LoVo (cell line): Measurements from ENCODE around the gene CDK15.

Experiments used
- DNase-seq: peaks from one replicate; pipeline ENCODE4 v3.0.0-alpha.2; 2016; ENCODE audit warnings: low spot score

Gene CDK15

DNA sequence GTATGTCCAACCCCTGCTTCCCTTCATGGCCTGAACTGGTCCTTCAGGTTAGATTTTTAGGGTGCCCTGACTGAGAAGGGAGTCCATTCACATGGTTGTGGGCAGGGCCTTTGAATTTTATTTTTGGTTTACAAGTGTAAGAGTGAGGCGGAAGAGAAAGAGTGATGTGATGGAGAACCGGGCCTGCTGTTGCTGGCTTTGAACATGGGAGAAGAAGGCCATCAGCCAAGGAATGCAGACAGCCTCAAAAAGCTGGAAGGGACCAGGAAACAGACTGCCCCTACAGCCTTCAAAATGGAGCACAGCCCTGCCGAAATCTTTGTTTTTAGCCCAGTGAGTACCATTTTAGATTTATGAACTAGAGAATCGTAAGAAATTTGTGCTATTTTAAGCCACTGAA, 105.0 kb downstream of the CDK15 start:
- no peak for DNase-seq

DNA sequence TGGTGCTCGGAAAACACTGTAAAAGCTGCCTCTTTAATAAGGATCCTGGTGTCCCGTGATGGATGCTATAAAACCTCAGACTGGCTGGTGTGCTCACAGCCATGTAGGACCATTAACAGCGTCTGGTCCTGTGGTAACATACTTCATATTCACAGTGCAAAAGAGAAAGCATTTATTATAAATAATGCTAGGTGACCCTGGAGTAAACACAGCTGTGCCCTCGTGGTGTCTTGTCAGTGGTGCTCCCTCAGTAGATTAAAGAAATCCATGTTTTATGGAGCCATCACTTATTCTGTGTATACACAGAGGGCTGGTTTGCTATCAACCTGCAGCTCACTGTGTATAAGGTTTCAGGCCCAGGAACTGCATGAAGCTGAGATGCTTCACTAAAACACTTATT, 106.9 kb downstream of the CDK15 start:
- no peak for DNase-seq

DNA sequence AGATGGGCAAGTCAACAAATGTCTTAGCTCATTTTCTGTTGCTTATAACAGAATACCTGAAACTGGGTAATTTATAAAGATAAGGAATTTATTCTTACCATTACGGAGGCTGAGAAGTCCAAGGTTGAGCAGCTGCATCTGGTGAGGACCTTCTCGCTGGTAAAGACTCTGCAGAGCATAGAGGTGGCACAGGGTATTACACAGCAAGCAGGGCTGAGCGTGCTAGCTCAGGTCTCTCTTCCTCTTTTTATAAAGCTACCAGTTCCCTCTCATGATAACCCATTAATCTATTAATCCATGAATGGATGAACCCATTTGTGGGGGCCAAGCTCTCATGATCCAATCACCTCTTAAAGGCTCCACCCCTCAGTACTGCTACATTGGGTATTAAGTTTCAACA, 109.1 kb downstream of the CDK15 start:
- DNase-seq = no peak

DNA sequence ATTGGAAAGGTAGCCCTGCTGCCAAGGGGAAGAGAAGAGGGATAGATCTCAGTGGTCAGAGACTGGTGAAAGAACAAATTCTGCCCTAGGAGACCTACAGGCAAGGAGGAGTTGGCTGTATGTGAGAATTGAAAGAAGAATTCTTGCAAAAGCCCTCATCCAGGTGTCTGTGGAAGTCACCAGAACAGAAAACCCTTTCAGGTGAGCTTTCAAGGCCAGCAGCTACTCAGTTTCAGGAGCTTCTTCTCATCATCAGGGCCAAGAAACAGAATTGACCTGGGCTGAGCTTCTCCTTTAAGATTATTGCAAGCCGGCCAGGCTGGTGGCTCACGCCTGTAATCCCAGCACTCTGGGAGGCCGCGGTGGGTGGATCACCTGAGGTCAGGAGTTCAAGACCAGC, 110.2 kb downstream of the CDK15 start:
- no peak for DNase-seq

DNA sequence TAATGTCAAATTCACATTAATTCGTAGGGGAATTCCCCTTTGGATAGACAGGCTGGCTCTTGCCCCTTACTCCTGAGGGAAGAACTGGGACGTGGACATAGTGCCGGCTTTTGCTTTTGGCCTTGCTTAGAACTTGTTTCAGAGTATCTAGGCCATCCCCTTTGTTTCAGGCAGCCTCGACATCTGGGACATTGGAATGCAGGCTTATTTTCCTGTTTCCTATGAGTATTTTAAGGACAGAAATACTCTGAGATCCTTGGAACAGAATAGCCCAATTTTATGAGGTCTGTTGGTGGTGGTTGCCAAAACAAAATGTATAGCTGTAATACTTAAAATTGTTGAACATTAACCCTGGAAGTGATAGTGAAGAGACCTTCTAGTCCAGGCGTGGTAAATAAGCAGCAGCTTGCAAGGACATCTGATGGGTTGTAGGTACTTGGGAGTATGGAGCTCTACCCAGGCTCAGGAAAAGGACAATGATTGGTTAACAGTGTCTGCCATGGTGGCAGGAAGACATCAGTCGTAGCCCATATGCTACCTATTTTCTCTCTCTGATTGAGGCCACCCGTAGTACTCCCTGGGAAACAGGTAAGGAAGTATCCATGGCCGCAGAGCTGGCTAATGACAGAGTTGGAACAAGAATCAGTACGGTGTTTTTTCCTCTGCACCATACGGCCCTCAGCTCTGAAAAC, 112.4 kb downstream of the CDK15 start:
- no peak for DNase-seq

DNA sequence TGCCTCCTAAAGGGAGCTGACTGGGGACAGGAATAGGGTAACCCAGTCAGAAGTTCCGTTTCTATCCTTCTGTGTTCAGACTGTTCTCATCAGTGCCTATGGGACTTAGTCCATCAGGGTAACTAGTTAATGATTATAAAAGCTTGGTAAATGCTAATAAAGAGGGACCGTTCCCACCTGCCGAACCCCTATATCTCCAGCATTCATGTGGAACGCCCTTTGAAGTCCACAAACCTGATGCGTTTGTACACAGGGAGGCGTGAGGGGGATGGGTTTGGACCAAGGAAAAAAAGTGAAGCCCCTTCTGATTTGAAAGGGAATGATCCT, 112.9 kb downstream of the CDK15 start:
- DNase-seq = no peak

DNA sequence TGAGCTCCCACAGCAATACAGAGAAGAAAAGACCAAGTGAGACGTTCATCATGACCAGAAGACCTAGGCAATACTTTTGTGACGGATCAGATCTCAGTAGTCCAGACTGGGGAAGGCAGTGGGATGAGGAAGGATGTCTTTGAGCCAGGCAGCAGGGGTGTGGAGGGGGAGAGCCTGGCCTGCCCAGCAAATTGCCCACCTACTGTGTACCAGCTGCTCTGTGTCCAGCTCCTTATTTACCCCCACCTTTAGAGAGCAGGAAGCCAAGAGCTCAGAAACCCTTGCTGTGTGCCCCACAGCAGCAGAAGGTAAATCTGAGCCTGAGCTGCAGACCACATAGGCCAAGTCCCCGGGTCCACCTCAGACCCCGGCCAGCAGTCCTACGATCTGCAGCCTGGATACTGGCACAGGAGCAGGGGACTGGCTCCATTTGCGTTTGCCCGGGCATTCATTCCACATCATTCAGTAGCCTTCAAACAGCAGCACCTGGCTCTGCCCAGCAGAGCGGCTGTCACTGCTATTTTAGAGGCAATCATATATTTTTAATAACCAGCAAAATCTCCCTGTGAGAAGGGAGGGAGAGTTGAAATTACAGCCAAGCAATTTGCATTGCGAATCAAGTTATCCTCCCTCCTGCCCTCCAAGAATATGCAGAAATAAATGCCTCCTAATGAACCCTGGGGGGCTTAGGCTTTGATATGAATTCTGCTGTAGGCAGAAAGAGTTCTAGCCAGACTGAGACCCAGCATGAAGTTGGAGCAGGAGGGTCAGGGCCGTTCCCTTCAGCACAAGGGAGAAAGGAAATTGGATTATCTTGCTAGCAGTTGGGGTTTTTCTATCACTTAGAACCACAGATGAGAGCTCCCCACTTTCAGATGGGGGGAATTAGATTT, 117.3 kb downstream of the CDK15 start:
- DNase-seq = no peak

DNA sequence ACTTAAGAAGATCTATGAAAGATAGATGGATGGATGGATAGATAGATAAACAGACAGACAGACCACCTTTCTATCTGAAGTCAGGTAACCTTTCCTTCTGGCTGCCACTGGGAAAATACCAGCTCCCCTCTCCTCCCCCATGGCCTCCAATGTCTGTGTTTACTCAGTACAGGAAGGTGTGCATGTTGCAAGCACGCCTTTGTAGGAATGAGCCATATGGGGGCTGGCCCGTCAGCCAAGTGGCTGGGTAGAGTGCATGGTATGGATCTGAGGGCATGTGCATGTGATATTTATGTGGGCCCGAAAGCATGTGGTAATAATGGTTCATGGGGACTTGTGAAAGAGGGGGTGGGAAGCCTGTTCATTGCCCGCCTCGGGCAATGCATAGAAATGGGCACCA, 118.1 kb downstream of the CDK15 start:
- DNase-seq = no peak

DNA sequence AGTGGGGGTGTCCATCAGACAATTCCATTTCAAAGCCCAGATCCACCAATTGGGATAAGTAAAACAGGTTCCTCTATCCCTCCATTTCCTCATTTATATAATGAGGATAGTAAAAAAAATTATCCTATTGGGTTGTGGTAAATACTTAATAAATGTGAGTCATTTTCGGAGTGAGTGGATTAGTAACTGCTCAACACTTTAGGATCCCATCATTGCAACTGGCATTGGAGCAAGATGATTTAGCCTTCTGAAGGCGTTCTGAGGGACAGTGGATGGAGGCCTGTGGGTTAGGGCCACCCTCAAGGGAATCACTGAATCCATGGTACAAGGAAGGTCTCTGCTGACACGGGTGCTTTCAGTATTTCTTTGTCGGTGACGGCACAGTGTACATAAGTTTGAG, 118.7 kb downstream of the CDK15 start:
- DNase-seq = no peak

DNA sequence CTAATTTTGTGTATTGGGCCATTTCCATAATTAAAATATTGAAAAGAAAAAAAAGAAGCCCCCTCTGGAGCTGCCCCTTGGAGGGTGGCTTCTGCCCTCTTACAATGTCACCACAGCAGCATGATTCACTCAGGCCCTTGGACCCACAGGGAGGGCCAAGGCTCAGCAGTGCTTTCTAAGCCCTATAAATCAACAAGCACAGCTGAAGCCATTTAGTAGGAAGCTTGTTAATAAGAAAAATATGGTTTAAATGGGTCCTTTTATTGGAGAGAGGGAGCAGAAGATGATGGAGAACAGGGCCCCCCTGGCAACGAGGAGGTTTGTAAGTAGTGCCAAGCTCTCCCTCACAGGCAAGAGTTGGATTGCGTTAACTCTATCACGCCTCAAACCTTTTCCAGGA, 119.7 kb downstream of the CDK15 start:
- DNase-seq = no peak

DNA sequence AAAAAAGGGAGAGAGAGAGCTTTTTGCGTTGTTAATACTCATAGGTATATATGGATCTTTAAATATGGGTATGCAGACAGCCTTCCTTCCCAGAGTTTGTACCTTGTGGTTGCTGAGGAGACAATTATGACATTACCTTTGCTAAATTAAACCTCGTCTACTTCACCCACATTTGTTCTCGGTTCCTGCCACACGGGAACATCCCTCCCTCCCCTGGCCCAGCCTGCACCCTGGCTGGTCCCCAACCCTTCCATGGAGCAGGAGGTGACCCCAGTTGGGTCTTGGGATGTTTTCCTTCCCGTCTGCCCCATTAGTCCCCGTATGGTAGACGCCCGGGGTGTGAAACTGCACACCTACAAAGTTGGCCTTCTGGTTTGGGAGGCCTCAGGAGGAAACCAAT, 122.0 kb downstream of the CDK15 start:
- DNase-seq = no peak

DNA sequence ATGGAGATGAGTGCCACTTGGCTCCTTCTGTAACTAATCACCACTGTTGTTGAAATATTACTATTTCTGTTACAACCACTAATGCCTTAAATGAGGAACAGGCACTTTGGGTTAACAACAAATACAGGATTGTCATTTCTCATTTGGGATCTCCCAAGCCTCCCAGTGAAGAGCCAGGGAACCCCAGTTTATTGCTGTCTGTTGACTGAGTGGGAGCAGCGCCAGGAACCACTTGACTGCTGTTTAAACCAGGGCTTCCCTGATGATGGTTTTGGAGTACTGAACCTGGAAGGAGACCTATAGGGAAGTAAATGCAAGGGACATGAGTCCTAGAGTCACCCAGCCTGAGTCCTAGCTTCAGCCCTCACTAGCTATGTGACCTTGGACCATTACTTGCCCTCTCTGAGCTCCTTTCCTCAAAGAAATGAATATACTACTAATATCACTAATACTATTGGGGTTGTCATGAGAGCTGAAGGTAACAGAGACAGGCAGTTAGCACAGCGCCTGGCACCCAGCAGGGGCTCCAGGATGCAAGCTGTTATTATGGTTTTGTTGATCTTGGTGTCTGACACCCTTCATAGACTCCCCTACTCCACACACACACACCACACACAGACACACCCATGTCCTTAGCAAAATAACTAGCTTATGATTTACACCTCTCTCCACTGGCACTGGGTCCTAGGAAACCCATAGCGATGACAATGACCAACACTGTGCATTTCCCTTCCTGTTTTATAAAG, 123.1 kb downstream of the CDK15 start:
- DNase-seq = no peak

DNA sequence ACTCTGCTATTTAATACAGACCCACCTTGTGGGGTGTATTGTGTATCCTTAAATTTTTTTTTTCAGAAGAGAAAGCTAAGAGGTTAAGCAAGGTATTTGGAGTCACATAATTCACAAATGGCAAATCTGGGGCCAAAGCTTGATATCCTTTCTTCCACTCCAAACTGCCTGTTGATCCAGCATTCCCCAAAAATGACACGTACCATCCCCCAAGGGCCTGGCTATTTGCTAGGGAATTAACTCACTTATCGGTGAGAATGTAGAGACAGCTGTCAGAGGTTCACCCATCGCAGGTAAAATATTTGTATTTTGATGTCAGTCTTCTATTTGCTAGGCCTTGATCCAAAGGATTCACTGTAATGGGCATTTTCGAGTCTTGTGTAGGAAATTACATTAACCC, 123.7 kb downstream of the CDK15 start:
- DNase-seq = no peak

DNA sequence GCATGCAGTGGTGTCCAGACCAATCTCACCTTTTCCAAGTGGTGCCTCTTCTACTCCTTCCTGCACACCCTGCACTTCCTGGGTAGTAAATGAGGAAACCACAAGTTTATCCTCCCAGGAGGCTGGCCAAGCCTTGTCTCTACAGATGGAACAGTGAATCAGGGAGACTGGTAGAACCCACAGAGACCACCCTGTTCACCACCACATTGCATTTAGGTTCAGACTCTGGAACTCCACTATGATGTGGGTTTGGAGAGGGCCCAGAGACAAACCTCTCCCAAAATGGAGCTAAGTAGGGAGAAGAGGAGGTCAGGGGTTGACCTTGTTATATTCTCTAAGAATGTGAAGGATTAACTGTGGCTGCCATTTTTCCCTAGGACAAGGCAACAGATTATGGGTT, 124.5 kb downstream of the CDK15 start:
- DNase-seq = no peak

DNA sequence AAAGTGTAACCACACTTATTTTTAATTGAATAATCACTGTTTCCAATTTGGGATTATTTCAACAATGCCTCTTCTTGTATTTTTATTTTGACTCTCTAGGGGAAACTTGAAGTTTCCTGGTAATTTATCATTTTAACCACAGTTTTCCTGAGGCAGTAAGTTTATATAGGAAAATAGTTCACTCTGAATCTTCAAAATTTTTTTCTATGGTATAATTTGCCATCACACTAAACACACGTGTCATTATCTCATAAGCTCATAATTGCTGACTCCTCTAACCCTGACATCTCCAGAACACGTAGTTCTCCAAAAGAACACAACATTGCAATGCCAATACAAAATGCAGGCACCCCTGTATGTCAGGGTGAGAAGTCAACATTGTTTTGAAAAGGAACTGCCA, 125.1 kb downstream of the CDK15 start:
- no peak for DNase-seq

DNA sequence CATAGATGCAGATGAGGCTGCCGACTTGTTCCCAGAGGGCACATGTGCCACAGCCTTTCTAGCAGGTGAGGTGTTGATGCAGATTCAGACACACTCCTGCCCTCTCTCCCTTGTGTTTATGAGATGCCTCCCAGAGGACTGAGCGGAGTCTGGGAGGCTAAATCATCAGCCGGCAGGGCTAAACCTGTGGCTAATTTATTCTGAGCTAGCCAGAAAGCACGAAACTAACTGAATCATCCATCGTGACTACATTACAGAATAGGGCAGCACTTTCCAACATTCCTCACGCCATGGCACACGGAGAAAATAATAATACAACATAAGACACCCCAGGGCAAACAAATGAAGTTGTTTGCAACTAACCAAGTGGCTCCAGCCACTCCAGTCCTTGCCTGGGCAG, 125.6 kb downstream of the CDK15 start:
- no peak for DNase-seq

DNA sequence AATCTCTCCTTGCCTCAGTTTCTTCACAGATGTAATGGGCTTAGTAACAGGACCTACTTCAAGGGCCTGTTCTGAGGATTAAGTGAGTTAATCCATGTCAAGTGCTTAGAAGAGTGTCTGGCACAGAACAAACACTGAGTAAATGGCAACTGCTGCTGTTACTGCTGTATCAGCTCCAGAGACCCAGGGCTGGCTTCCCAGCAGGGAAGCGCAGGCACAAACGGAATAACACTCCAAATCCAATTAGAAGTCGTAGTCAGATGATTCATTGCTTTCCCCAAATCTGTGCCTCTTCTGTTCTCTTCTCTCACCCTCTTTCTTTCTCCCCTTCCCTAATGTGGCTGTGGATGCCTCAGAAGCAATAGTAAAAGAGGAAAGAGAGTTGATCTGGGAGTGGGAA, 126.2 kb downstream of the CDK15 start:
- no peak for DNase-seq

DNA sequence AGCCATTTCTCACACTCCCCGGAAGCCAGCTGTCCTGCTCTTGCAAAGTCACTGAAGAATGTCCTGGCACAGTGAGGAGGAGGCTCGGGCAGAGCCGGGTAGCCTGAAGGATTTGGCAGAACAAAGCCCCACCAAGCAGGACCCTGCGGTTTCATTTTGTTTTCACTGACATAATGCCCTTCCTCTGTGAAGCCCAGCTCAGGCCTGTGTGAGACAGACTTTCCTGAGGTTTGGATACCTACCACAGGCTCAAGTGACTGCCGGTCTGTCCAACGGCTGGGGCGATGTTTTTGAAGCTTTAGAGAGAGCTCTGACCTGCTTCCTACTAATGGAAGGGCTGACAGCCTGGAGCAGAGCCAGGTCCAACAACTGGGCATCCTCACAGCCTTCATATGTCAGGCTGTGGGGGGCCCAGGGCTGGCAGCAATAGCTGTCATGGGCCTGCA, 127.5 kb downstream of the CDK15 start:
- DNase-seq = no peak

DNA sequence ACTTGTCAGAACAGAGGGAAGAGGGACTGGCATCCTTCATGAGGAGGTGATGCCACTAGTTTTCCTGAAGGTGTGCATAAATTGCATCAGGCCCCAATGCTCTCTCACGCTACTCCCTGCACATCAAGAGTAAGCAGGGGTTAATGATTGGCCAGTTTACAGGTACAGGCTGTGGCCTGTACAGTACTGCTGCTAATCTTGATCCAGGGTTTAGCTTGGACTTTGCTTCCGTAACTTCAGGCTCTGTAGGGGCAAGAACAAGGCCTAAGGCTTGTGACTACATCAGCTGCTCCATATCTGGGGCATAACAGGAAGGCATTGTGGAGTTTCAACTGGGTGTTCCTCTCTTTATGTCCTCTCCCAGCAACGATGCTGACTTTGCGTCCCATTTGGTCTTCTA, 130.5 kb downstream of the CDK15 start:
- peak; percentile 20 for DNase-seq

DNA sequence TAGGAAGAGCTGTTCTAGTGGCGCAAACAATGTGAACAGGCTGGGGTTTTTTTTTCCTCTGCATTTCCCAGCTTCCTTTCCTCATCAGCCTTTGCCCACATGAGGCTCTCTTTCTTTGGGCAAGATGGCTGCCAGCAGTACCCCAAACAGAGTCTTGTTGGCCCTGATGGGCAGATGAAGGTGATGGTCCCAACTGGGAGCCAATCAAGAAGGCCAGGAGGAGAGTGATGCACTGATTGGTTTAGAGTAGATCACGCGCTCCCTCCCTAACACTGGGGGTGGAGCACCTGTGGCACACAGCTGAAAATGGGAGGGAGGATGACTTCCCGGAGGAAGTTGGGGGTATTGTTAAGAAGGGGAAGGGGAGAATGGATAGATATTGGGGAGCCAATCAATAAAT, 131.0 kb downstream of the CDK15 start:
- DNase-seq = no peak

DNA sequence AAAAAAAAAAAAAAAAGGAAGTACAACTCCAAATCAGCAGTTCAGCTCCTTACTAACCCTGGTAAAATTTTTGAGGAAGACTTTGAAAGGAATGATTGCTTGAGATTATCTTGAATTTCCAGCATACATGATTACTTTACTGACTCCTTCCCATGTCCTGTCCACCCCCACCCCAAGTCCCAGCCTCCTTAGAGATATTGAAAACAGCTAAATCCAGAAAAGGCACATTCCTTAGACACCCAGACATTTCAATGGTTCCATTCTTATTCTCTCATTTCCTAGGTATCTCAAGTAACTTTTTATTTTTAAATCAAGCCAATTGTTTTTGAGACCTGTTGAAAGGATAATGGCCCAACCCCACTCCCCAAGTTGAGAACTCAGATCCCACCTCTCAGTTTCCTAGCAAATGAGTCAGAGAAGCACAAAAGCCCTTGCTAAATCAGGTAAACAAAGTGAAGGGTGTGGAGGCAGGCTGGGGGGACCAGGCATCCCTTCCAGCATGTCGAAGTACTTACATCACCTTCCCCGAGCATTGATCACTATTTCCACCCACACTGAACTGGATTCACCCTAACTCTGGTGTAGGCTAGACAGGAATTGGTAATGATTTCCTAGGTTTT, 131.9 kb downstream of the CDK15 start:
- no peak for DNase-seq

DNA sequence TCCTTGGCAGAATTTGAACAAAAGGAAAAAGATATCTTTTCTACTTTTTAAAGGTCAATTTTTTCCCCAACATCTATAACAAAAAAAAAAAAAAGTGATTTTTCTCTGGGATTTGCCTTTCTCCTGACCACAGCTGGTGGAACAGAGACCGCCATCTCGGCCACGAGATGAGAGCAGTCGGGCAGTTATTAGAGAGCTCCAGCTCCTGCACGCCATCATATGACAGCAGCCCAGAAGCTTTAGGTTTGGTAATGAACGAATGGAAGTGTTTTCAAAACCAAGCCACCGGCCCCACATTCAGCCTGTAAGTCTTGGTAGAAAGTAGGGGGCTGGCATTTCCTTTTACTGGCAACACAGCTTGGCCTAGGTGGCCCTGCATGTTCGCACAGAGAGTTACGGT, 132.4 kb downstream of the CDK15 start:
- DNase-seq = no peak
